Activated CD8-positive, alpha-beta memory T cell treated with anti-CD3 and anti-CD28 coated beads for 1 hour (primary cell): Measurements from ENCODE around the gene NKX2-8.
"Not testable (repeated sequence)": the region's sequence is repeated elsewhere in the genome, so short reads cannot be mapped to it uniquely, and the experiment has no call there.

ENCODE experiments used
- DNase-seq, 2 donors: peaks; one replicate each; pipeline ENCODE4 v3.0.0-alpha.2; 2020; ENCODE audit warnings: low read depth in 1 of 2; ENCODE audit errors: extremely low read depth in 1 of 2

Gene NKX2-8

GRCh38 chr14:36580141-36580855 is 2.1 kb downstream of the NKX2-8 start:
- DNase-seq, result no peak

- no peak for DNase-seq
Observed at GRCh38 chr14:36579573-36580140, 2.8 kb downstream of the NKX2-8 start.

- no peak for DNase-seq
Observed at GRCh38 chr14:36579001-36579555, 3.3 kb downstream of the NKX2-8 start.

DNA sequence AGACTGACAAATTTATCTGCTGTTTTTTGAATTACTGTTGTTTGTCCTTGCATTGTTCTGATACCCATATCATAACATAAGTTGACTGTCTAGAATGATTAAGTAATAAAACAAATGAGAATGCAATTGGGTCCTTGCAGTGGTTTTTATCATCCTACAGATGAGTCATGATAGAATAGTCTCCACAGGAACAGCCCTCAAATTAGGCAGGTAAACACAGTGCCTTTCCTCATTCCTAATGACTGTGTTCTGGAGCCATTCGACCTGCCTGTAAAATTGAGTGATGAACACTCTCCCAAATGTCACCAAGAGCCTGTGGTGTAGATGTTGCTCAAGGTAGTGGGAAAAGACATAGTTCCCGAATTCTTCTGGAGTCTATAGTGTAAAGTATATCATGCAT is 12.3 kb downstream of the NKX2-8 start:
- DNase-seq, result no peak

GRCh38 chr14:36556811-36557433 is 25.5 kb downstream of the NKX2-8 start:
- DNase-seq, result no peak

DNA sequence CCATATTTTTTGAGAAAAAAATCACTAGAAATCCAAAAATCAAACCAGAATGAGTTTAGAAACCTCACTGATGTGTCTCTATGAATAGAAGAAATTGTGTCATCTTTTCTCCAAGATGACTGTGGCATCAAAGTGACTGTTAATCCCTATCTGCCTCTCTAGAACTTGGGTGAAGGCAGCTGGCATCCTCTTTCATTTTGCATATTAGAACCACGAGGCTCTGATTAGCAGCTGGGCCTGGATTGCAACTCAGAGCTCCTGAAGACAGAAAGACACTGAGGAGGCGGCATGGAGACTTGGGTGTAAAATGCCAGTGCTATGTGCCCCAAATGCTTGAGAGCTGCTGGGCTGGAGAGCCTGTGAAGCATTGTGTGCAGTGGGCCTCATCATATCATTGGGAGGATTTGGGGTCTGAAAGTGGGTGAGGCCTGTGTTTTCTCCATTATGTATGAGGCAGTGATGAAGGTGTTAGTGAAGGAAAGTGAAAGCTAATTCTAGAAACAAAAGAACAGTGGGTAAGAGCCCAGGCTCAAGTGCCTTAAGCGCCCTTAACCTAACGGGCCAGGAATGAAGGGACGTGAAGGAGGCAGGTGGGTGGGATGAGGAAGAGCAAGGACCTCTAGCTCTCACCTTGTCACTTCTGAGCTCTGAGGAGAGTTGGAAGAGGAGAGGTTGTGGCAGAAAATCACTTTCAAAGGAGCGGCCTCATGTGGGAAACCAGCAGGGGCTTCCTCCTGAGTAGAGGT is 26.2 kb downstream of the NKX2-8 start:
- no peak for DNase-seq

- DNase-seq, result no peak
Observed at GRCh38 chr14:36553656-36554260, 28.7 kb downstream of the NKX2-8 start.

DNA sequence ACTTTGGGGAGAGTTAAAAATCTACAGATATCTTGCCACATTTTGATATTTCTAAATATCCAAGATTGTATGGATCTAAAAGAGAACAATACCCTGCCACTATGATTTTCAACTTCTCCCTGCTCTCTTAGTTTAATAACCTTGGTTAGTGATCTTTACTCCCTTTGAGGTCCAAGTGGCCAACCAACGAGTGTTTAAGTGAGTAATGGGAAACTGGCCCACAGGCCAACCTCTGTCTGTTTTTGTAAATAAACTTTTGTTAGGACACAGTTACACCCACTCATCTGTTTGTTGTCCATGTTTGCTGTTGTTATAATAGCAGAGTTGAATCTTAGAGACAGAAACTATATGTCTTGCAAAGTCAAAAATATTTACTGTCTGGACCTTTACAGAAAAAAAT is 31.5 kb downstream of the NKX2-8 start:
- DNase-seq, result no peak

- DNase-seq, result not testable (repeated sequence)
Observed at GRCh38 chr14:36544280-36544679, 38.1 kb downstream of the NKX2-8 start.

DNA sequence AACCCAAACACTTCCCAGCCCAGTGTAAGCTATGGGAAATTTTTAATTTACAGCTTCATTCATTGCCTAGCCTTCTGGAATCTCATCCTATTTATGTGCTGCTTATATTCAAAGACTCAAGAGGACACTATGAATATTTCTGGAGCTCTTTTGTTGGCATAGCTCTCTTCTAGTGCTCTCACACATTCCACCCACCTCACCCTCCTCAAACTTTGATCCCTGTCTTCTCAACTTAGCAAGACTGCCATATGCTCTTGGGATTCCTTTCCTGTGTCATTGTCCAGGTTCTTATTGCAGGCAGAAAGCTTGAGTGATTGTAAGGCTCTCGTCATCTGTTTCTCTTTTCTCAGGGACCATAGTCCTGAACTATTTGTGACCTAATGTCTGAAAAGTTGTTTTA is 44.4 kb downstream of the NKX2-8 start:
- DNase-seq, result no peak
